ENCODE results near the gene RGS3.

RGS3 gene

DNA sequence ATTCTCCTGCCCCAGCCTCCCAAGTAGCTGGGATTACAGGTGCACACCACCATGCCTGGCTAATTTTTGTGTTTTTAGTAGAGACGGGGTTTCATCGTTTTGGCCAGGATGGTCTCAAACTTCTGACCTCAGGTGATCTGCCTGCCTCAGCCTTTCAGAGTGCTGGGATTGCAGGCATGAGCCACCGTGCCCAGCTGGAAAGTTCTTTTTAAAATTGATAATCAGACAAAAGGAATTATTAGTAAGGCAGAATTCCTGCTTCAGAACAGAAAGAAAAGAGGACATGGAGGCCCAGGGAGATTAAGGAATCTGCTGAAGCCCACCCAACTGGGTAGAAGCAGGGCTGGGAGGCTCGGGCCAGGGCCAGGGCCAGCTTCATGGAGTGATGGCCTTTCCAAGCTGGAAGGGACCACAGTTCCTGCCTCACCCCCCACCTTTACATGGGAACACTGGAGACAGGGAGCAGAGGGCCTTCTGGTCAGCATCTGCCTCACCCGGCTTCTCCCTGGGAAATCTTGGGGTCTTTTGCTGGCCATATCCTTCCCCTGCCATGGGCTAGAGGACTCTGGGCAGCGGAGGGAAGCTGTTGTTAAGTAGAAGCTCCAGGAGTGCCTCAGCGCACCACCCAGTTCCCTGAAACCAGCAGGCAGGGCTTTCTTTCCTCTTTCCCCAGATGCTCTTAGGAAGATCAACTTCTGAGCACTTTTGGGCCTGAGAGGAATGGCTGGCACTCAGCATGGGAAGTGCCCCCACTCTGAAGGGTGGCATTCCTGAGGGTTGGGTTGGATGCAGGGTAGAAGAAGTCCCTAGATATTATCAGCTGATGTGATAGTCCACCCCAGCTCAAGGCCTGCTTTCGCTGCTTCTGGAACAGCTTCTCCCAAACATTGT lies 70.1 kb downstream of the RGS3 start:
- ATAC-seq (no peak), DNase-seq (ENCODE audit: low spot score in 2 of 2) (no peak)
- Mint-ChIP-seq H3K4me1 (peaks cover 71% of the 10 kb centered on the region), H3K27ac (peak overlapping the region; percentile 32), H3K36me3 (peaks cover 100% of the 10 kb centered on the region), H3K4me3 (no peak overlapping the region), H3K9me3 (no peaks in the 10 kb centered on the region)

- peaks cover 100% of the 10 kb centered on the region for H3K36me3 Mint-ChIP-seq
- ATAC-seq (no peak), DNase-seq (ENCODE audit: low spot score in 2 of 2) (no peak)
- H3K4me1 Mint-ChIP-seq = peaks cover 71% of the 10 kb centered on the region
- no peaks in the 10 kb centered on the region for H3K9me3 Mint-ChIP-seq
- no peak overlapping the region for H3K4me3 Mint-ChIP-seq
- H3K27ac Mint-ChIP-seq = peak overlapping the region; percentile 93
These were observed 72.2 kb downstream of the RGS3 start for GRCh38 chr9:113535756-113536155.

GRCh38 chr9:113536166-113536482 lies 72.6 kb downstream of the RGS3 start:
- Mint-ChIP-seq H3K9me3 (no peaks in the 10 kb centered on the region), H3K27ac (peak overlapping the region; percentile 93), H3K36me3 (peaks cover 100% of the 10 kb centered on the region), H3K4me3 (no peak overlapping the region), H3K4me1 (peaks cover 72% of the 10 kb centered on the region)
- no peak for DNase-seq (ENCODE audit: low spot score in 2 of 2)
- ATAC-seq = no peak

DNA sequence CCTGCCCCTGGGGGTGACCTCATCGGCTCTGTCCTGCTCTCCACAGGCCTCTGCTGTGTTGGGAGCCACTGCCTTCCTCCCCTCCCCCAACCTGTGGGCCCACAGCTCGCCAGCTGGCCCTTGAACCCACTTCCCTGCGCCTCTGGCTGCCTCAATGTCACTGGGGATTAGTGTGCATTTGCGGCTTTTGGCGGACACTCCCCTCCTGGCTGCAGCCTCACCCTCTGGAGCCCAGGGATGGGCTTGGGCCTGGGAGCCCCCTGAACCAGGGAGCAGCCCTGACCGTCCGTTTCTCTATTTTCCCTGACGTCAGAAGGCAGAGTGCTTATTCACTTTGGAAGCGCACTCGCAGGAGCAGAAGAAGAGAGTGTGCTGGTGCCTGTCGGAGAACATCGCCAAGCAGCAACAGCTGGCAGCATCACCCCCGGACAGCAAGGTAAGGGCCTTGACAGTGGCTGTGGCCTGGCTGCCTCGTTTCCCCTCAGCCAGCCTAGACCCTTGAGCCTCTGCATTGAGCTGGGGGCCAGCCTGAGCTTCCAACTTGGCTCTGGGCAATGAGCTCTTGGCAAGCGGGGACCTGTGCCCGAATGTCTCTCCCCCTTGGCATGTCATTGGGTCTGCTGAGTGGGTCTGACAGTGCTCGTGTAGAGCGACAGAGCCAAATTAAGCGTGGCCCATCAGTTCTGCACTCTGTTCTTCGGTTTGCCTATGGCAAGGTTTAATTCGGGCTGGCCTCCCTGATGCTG lies 73.1 kb downstream of the RGS3 start:
- Mint-ChIP-seq H3K27ac (peak overlapping the region; percentile 93), H3K4me1 (peaks cover 72% of the 10 kb centered on the region), H3K36me3 (peaks cover 100% of the 10 kb centered on the region), H3K9me3 (no peaks in the 10 kb centered on the region), H3K4me3 (no peak overlapping the region)
- no peak for DNase-seq (ENCODE audit: low spot score in 2 of 2)
- ATAC-seq = no peak

DNA sequence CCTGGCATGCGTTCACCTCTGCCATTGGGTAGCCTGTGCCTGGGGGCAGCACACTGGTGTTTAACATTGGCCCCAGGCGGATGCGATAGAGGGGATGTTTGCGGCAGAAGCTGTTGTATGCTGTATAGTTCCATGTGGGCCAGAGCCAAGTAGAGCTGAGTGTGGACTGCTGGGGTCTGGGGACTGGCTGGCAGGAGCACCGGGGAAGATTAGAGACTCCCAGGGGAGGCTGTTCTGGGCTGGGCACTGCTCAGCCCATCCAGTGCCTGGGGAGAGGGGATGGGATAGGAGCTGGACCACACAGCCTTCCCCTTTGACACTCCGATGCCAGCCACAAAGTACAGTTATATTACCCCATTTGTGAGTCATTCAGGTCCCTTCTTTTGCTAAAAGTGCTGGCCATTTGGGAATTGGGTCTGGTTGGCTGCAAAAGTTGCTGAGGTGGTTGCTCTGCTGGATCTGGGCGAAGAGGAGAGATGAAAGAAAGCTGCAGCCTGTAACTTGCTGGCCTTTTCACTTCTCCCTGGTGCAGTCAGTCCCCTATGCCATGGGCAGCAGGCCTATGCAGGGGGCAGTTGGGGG lies 73.8 kb downstream of the RGS3 start:
- no peaks in the 10 kb centered on the region for H3K9me3 Mint-ChIP-seq
- peak overlapping the region; percentile 93 for H3K27ac Mint-ChIP-seq
- peaks cover 100% of the 10 kb centered on the region for H3K36me3 Mint-ChIP-seq
- no peak overlapping the region for H3K4me3 Mint-ChIP-seq
- H3K4me1 Mint-ChIP-seq = peaks cover 72% of the 10 kb centered on the region
- ATAC-seq = no peak
- no peak for DNase-seq (ENCODE audit: low spot score in 2 of 2)

DNA sequence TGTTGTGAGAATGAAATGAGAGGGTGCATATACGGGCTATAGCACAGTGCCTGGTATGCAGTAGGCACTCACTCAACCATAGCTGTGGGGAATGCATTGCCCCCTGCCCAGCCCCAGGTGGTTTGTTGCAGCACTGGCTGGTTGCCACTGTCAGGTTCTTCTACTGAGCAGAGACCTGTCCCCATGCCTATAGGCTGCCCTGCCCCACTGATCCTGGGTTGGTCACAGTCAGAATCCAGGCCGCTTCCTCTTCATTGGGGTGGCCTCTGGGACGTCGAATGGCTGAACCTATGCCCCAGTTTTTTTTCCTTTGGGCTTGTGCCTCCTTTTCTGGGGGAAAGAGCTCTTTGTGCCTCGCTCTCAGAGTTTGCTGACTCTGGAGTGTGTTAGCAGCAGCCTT lies 74.6 kb downstream of the RGS3 start:
- ATAC-seq (no peak), DNase-seq (ENCODE audit: low spot score in 2 of 2) (no peak)
- H3K9me3 Mint-ChIP-seq = no peaks in the 10 kb centered on the region
- peak overlapping the region; percentile 91 for H3K27ac Mint-ChIP-seq
- no peak overlapping the region for H3K4me3 Mint-ChIP-seq
- H3K4me1 Mint-ChIP-seq = peaks cover 72% of the 10 kb centered on the region
- peaks cover 99% of the 10 kb centered on the region for H3K36me3 Mint-ChIP-seq

GRCh38 chr9:113538701-113539430 lies 75.3 kb downstream of the RGS3 start:
- Mint-ChIP-seq H3K4me3 (no peak overlapping the region), H3K9me3 (no peaks in the 10 kb centered on the region), H3K4me1 (peaks cover 77% of the 10 kb centered on the region), H3K36me3 (peaks cover 99% of the 10 kb centered on the region), H3K27ac (peak overlapping the region; percentile 91)
- DNase-seq (ENCODE audit: low spot score in 2 of 2) (no peak), ATAC-seq (no peak)

- Mint-ChIP-seq H3K27ac (peak overlapping the region; percentile 91), H3K36me3 (peaks cover 99% of the 10 kb centered on the region), H3K9me3 (no peaks in the 10 kb centered on the region), H3K4me1 (peaks cover 92% of the 10 kb centered on the region), H3K4me3 (no peak overlapping the region)
- DNase-seq (ENCODE audit: low spot score in 2 of 2) = no peak
- ATAC-seq = no peak
These were observed 76.9 kb downstream of the RGS3 start for GRCh38 chr9:113540466-113540865.

DNA sequence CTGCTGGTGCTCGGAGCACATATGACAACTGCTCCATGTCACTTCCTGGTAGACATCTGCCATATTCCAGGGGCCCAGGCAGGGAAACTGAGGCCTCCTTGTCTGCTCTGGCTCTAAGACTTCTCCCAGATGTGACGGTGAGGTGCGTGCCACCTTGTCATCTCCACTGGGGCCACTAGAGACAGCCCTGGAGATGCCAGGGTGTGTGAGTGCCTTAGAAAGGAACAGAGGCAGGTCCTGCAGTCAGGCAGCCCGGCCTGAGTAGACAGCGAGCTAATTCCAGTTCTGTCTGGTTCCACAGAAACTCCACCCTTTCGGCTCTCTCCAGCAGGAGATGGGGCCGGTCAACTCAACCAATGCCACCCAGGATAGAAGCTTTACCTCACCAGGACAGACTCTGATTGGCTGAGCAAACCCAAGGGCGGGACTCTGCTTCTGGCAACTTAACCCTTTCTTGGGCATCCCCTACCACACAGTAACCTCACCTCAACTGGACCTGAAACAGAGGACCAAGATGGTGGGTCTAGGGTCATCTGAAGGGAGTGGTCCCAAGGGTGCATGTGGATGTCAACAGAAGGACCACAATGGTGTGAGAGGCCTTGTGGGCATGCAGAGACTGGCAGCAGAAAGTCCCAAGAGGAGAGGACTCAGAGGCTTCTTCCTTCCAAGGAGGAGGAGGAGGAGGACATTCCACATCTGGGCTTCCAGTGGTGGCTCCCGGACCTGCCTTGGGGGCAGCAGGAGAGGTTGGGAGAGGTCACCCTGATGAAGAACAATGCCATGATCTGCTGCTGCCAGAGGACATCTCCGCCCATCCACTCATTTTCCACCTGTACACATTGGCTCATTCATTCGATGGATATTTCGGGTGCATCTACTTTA lies 77.7 kb downstream of the RGS3 start:
- no peaks in the 10 kb centered on the region for H3K9me3 Mint-ChIP-seq
- DNase-seq (ENCODE audit: low spot score in 2 of 2) = no peak
- ATAC-seq = no peak
- peaks cover 92% of the 10 kb centered on the region for H3K4me1 Mint-ChIP-seq
- H3K36me3 Mint-ChIP-seq = peaks cover 97% of the 10 kb centered on the region
- H3K4me3 Mint-ChIP-seq = no peak overlapping the region
- peak overlapping the region; percentile 90 for H3K27ac Mint-ChIP-seq

- peaks cover 92% of the 10 kb centered on the region for H3K4me1 Mint-ChIP-seq
- H3K36me3 Mint-ChIP-seq = peaks cover 95% of the 10 kb centered on the region
- no peak for ATAC-seq
- no peak for DNase-seq (ENCODE audit: low spot score in 2 of 2)
- no peak overlapping the region for H3K4me3 Mint-ChIP-seq
- H3K9me3 Mint-ChIP-seq = no peaks in the 10 kb centered on the region
- H3K27ac Mint-ChIP-seq = peak overlapping the region; percentile 90
These were observed 78.5 kb downstream of the RGS3 start for GRCh38 chr9:113542006-113542405.

GRCh38 chr9:113542741-113543140 lies 79.2 kb downstream of the RGS3 start:
- Mint-ChIP-seq H3K9me3 (no peaks in the 10 kb centered on the region), H3K36me3 (peaks cover 88% of the 10 kb centered on the region), H3K27ac (peak overlapping the region; percentile 90), H3K4me3 (no peak overlapping the region), H3K4me1 (peaks cover 92% of the 10 kb centered on the region)
- no peak for ATAC-seq
- no peak for DNase-seq (ENCODE audit: low spot score in 2 of 2)

DNA sequence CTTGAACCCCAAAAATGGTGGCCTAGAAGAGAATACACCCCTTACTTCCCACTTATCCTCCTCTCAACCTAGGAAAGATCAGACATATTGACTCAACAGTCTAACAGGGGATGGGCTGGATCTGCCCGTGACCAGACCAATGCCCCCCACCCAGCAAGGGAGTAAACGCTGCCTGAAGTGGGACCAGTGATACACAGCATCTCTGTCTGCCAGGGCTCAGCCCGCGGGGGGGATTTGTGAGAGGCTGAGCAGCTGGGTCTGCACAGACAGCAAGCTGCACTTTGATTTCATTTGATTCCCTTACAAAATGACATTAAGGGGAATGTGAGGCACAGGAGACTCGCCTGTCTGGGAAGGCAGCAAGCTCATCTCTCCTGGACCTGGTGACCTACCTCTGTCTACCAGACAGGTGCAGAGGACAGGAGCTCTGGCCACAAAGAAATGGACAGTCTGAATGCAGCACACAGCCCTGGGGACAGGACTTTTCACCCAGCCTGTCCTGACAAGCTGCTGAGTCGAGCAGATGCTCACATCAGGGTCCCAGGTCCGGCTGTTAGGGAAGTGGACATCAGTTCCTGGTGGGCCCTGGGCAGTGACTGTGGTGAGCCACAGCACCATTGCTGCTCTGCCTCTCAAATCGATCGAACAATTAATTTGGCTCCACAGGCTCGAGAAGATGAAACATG lies 79.9 kb downstream of the RGS3 start:
- Mint-ChIP-seq H3K27ac (peak overlapping the region; percentile 90), H3K9me3 (no peaks in the 10 kb centered on the region), H3K4me1 (peaks cover 96% of the 10 kb centered on the region), H3K36me3 (peaks cover 88% of the 10 kb centered on the region), H3K4me3 (no peak overlapping the region)
- no peak for DNase-seq (ENCODE audit: low spot score in 2 of 2)
- ATAC-seq = no peak

GRCh38 chr9:113543982-113544303 lies 80.4 kb downstream of the RGS3 start:
- ATAC-seq = no peak
- peak overlapping the region; percentile 90 for H3K27ac Mint-ChIP-seq
- H3K4me1 Mint-ChIP-seq = peaks cover 95% of the 10 kb centered on the region

GRCh38 chr9:113545068-113545467 lies 81.5 kb downstream of the RGS3 start:
- DNase-seq (ENCODE audit: low spot score in 2 of 2) = no peak
- Mint-ChIP-seq H3K9me3 (no peaks in the 10 kb centered on the region), H3K36me3 (peaks cover 86% of the 10 kb centered on the region)

More at GRCh38 chr9:113543982-113544303, 80.4 kb downstream of the RGS3 start:
- Mint-ChIP-seq H3K4me3 (no peak overlapping the region), H3K36me3 (peaks cover 87% of the 10 kb centered on the region), H3K9me3 (no peaks in the 10 kb centered on the region)
- no peak for DNase-seq (ENCODE audit: low spot score in 2 of 2)

More at GRCh38 chr9:113545068-113545467, 81.5 kb downstream of the RGS3 start:
- Mint-ChIP-seq H3K4me3 (no peak overlapping the region), H3K4me1 (peaks cover 93% of the 10 kb centered on the region), H3K27ac (peak overlapping the region; percentile 94)
- no peak for ATAC-seq
